ENCODE data around the gene MTMR12.

DNA sequence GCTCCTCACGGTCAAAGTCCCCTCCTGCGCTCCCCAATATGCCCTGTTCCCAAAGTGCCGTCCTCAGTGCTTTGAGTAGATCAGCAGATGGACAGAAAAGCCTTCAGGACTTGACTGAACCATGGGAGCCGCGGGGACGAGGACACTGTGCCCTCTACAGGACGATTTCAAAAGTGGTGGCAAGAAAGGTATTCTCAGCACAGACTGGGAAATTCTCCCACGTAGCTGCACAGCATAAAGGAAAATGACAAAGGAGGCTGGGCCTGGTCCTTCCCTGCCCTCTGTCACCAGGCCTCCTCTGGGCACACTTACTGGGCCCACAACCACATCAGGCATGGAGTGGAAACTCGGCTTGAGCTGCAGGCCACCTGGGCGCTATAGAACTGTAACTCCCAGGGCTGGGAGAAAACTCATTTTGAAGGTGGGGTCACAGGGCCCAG, 16.7 kb upstream of the MTMR12 start:
- TF ChIP-seq, protein P1, sequence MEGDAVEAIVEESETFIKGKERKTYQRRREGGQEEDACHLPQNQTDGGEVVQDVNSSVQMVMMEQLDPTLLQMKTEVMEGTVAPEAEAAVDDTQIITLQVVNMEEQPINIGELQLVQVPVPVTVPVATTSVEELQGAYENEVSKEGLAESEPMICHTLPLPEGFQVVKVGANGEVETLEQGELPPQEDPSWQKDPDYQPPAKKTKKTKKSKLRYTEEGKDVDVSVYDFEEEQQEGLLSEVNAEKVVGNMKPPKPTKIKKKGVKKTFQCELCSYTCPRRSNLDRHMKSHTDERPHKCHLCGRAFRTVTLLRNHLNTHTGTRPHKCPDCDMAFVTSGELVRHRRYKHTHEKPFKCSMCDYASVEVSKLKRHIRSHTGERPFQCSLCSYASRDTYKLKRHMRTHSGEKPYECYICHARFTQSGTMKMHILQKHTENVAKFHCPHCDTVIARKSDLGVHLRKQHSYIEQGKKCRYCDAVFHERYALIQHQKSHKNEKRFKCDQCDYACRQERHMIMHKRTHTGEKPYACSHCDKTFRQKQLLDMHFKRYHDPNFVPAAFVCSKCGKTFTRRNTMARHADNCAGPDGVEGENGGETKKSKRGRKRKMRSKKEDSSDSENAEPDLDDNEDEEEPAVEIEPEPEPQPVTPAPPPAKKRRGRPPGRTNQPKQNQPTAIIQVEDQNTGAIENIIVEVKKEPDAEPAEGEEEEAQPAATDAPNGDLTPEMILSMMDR (CRISPR knock-in tag; IDR thresholded peaks at IDR 0.05) = peak; percentile 94
- TF ChIP-seq EP300 (IDR thresholded peaks at IDR 0.05; ENCODE audit: low read depth in 2 of 2, low read length in 2 of 2) (no peak), EP300 (CRISPR knock-in tag; IDR thresholded peaks at IDR 0.05; ENCODE audit: borderline replicate concordance) (no peak), EZH2 (conservative IDR thresholded peaks at IDR 0.05; ENCODE audit: low read depth, low read length) (no peak), TCF7 (IDR thresholded peaks at IDR 0.05; ENCODE audit: low read depth) (no peak), HCFC1 (IDR thresholded peaks at IDR 0.05; ENCODE audit: low read depth, low read length) (no peak), POLR2AphosphoS5 (IDR thresholded peaks at IDR 0.05; ENCODE audit: low read depth, low read length) (no peak), ZNF207 (IDR thresholded peaks at IDR 0.05; ENCODE audit: borderline replicate concordance) (no peak)
- TF ChIP-seq, protein P2, sequence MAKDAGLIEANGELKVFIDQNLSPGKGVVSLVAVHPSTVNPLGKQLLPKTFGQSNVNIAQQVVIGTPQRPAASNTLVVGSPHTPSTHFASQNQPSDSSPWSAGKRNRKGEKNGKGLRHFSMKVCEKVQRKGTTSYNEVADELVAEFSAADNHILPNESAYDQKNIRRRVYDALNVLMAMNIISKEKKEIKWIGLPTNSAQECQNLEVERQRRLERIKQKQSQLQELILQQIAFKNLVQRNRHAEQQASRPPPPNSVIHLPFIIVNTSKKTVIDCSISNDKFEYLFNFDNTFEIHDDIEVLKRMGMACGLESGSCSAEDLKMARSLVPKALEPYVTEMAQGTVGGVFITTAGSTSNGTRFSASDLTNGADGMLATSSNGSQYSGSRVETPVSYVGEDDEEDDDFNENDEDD (CRISPR knock-in tag; IDR thresholded peaks at IDR 0.05; ENCODE audit: borderline replicate concordance) = no peak

Data from HepG2 (cell line).